HG03280 (cell line): ENCODE data around the gene CADPS.
A peak's percentile ranks its signal among the peaks of the same experiment; 100 is the strongest.

ENCODE experiments used
- ATAC-seq: cut with Tn5 transposase; IDR thresholded peaks from one replicate; pipeline ENCODE4 v1.9.1; 2021; ENCODE audit warnings: mild to moderate bottlenecking, moderate library complexity; ENCODE audit not compliant: unreplicated experiment

The CADPS gene

DNA sequence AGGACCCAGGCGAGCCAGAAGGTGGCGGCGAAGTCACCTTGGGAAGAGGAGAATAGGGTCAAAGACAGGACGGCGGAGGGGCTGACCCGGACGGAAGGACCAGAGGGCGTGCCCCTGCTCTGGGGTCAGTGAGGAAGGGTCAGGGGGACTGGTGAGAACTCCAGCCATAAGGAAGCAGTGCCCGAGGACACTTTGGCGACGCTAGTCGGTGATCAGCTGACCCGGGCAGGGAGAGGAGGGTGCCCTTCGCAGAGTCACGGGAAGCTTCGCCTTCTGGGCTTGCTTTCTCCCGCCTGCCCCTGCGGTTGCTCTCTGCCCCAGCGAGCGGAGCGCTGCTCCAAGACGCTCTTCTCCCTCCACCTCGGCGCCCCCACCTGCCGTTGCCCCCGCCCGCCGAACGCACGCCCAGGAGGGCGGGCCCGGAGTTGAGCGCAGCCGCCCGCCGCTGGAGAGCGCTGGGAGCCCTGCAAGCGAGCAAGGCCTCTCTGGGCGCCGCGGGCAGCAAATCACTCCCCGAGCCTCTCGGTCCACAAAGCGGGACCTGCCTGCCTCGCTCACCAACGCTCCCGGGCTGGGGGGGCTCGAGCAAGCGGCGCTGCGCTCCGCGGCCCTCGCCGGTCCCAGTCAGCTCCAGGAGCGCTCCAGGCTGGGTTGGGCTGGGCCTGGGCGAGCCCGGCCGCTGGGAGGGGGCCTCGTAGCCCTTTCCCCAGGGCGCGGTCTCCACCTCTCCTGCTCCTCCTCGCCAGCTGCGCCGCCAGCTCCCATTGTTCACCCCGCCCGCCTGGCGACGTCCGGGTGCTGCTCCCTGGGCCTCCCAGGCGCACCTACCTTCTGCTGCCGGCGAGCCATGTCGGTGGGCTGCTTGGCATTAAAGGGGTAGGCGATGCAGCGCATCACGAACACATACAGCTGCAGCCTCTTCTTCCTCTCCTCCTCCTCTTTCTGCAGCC lies 1.2 kb downstream of the CADPS start:
- no peak for ATAC-seq

DNA sequence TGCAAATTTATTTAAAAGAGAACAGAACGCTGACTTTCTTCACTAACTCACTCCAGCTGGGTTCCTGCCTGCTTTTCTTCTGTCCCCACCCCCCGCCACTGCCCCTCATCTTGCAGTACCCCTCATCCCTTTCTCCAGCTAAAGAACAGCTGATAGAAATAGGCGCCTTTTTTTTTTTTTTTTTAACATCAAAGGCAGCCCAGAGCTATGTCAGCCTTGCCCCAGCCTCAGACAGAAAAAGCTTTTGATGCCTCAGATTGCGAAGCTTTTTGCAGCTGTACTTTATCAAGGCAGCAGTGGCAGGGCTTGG lies 1.8 kb downstream of the CADPS start:
- no peak for ATAC-seq

DNA sequence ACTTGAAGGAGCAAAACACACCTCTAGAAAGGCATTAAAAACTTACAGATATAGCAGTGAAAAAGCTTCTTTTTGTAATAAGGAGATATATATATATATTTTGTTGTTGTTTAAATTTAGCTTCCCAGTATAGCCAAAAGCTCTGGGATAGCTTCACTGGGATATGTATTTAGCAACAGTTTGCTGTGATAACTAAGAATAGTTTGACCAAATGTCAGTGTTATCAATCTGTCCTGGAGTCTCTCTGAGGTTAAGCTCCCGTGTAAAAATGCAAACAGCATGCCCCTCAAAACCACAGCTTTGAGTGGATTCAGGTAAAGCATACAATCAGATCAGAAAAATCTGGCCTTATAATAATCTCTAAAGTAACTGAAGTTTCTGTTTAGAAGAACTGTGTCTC lies 2.9 kb downstream of the CADPS start:
- no peak for ATAC-seq

DNA sequence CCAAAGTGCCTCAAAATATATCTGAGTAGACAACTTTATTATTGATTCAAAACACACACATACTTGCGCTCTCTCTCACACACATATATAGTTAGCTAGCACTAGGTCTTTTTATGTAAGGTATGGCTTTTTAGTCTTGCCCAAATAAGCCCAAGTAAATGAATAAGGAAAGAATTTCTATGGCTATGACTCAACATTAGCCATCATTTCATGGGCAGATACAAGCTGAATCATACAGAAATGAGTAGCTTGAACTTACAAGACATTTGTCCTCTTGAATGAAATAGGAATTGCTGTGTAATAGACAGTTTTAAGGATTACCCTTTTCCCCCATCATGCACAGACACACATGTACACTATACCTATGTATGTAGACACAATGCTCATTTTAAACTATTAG lies 4.9 kb downstream of the CADPS start:
- no peak for ATAC-seq

DNA sequence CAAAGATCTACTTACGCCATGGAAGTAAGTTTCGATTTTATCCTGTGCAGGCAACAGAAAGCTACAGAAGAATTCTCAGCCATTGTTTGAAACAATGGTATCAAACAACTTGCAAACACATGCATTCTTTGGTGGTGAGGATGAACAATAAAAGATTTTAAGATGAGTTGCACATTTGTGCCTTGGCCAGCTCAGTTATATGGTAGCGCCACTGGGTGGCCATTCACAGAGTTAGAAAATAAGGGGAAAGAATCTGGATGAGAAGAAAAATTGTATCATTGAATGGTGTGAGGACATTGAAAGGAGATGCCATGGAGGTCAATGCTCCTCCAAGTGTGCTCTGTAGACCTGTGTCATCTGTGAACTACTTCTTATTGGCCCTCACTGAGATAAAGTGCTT lies 11.6 kb downstream of the CADPS start:
- ATAC-seq, result no peak

DNA sequence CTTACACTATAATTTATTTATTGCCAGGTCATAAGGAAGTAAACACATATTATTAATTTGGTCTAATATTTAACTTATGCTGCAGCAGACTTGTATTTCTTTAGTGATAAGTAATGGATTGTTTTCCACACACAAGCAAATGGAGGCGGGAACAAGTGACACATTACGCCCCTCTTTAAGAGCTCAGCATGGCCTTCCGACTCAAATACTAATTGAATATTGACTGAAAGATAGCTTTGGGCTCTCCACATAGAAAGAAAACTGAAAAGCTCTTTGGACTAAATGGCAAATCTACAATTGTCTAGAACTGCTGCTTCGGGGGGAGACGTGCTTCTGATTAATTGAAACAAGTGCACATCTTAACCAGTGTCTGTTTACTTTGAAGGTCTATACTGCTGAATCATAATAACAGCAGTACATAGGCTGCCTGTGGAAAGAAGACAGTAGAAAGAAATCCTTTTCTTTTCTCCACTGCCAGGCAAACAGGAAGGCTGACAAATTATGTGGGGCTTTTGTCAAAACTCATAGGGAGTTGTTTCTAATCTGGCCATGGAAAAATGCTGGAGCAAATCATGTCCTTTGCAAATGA lies 15.9 kb downstream of the CADPS start:
- no peak for ATAC-seq

DNA sequence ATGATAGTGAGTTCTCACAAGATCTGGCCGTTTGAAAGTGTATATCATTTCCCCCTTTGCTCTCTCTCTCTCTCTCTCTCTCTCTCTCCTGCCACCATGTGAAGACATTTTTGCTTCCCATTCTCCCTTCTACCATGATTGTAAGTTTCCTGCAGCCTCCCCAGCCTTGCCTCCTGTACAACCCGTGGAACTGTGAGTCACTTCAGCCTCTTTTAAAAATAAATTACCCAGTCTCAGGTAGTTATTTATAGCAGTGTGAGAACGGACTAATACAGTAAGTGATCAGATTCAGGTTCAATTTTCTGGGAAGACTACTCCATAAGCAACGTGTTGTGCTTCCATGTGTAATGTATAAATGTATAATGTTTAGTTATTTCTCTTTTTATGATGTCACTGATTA lies 29.2 kb downstream of the CADPS start:
- no peak for ATAC-seq

DNA sequence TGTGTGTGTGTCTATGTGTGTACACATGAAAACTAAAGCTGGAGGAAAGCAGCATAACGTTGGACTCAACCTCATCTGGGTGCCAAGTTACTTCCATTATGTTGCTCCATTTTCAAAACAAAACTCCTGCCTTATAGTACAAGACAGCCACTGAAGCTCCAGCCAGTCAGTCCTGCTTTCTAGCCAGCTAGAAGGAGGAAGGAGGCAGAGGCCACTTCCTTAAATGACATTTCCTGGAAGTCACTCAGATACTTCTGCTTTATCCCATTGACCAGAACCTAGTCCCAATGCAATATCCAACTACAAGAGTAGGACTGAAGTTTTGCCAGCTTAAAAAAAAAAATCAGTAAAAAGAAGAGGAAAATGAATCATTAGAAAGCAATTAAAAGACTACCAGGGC lies 31.7 kb downstream of the CADPS start:
- no peak for ATAC-seq

DNA sequence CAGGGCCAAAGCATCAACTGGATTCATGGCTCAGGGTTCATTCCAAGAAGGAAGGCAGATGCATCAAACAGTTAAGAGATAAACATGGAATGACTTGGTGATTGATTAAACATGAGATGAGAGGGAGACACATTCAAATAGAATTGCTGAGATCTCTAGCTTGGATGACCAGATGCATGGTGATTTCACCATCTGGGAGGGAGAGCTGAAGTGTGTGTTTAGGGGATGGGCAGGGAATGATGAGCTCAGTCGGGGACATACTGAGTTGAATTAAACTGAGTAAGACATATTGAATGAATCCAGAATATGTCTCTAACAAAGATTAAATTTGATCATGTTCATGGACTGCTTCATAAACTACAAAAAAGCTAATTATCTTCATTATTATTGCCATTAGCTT lies 35.5 kb downstream of the CADPS start:
- no peak for ATAC-seq

DNA sequence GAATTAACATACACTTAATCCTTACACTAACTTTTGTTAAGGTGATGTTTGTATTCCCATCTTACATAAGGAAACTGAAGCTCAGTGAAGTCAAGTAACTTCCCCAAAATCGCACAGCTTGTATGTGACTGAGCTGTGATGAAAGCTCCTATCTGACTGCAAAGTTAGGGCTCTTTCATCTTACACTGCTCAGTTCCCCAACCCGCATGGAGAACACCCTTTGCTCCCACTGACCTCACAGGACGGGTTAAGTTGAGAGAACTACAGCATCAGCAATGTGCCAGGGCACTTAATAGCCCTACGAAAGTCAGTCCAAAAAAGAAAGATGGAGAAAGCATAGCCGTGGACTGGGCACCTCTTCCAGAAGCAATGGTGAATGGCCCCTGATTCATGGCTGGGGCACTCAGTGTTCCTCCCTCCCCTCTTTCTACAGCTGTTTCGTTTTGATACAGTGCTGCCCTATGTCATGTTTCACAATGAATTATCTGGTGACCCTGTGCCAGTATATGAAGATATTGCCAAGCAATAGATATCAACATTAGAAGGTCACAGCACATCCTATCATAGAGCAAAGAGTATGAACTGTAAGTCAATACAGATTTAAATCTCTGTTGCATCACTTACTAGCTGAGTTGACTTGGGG lies 38.0 kb downstream of the CADPS start:
- ATAC-seq, result no peak

DNA sequence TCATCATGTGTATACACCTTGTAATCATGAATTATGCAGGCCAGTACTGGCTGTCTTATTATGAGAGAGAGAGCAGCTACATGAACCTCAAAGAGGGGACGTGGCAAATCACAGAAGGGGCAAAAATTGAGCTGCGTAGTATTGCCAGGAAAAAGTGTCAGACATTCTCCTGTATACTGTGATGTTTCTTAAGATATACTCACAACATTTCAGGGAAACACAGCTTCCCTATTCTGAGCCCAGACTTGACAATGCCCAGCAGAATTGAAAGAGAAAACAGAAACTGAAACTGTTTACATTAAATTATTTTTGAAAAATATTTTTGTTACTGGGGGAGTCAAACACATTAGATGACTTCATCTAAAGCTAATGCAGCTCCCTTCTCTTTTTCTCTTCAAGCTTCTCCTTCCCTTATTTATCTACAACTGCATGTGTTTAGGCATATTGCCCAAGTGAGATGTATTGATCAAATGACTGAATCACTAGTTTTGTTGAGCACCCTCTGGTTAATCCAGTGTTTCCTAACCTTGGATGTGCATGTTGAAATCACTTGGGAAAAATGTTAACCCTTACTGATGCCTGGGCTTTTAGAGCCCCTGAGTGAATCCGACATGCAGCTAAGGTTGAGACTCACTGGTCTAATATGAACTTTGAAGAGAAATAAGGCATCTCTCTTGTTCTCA lies 39.5 kb downstream of the CADPS start:
- ATAC-seq, result peak; percentile 64

DNA sequence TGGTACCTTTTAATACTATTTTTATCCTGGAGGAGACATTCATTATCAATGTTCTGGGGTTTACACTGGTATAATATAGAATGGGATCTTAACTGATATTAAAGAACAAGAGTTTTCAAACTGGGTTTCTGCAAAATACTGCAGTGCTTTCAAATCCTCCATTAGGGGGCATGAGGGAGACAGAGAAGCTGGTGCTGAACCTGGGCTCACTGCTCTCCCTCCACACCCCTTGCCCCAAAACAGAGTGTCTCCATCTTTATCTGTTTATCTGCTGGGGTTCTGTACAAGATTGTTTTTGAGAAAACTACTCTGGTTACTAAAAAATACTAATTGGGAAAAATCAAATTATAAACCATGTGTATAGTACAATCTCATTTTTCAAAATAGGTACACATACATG lies 41.7 kb downstream of the CADPS start:
- no peak for ATAC-seq

DNA sequence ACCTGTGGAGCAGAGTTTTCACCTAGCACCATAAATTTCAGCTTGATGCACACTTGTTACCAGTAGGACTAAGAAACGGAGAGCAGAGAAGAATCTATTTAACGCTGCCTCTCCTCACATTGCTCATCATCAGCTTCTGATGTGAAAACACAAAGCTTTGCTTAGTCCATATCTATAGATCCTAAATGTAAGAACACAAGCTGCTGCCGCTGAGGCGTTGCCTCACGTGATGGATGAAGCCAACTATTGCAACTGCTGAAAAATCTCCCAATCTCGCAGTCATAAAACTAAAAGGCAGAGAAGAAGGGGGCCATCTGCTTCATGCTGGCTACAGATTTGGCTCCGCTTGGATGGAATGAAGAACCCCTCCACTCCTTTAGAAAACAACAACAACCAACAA lies 42.7 kb downstream of the CADPS start:
- ATAC-seq, result no peak

DNA sequence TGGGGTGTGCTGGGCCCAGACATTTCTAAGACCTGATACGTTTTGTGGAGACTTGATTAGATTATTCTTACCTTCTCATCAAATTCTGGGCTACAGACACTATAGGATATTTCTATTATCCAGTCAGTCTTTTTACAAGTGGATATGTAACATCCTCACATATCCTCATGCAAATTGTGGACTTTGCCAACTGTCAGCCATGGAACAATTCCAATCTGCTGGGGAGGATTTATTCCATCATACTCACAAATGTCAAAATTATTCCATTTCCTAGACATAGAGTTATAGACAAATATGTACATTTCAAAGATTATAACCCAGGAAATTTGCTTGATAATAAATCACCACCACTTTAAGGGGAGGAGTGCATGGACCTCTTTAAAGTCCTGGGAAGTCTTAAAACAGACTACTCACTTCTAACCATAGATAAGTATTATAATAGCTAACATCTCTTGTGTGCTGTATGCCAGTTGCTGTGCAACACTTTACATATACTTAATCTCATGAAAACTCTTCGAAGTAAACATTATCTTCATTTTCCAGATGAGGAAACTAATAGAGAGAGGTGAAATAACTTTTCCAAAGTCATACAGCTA lies 44.4 kb downstream of the CADPS start:
- ATAC-seq, result no peak

DNA sequence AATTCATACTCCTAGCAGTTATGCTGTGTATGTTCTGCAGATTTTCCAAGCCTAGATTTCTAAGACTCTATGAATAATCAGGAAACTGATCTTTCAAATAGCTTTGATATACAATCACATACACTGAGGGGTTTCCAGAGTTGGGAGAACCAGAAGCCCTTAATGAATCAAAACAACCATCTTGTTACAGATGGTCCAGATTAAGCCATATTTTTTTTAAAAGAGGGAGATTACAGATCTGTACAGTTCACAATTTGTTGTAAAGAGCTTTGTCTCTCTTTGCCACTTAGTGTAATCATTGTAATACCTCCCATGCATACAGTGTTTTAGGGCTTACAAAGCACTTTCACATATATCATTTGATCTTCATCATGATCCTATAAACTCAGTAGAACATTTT lies 47.7 kb downstream of the CADPS start:
- no peak for ATAC-seq

DNA sequence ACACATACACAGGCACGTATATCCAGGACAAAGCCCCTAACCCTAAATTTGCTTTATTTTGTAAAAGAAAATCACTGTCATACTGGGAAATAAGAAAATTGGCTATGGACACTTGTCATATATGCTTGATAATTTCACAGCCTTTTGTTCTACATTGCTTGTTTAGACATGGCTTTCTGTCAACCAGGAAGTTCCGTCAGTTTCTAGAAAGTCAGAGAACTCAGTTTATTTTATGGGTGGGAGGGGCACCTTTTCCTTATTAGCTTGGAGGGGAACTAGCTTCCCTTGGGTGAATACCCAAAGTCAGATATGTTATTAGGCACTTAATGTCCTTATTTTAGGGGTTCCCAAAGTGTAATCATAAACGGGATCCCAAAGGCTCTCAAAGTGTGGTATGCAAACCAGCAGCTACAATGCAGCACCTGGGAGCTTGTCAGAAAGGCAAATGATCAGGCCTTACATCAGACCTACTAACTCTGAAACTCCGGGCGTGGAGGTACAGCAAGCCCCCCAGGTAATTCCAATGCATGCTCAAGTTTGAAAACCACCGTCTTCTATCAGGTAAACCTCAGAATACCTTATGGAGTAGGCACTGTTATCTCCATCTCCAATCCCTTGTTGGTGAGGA lies 50.1 kb downstream of the CADPS start:
- ATAC-seq, result no peak

DNA sequence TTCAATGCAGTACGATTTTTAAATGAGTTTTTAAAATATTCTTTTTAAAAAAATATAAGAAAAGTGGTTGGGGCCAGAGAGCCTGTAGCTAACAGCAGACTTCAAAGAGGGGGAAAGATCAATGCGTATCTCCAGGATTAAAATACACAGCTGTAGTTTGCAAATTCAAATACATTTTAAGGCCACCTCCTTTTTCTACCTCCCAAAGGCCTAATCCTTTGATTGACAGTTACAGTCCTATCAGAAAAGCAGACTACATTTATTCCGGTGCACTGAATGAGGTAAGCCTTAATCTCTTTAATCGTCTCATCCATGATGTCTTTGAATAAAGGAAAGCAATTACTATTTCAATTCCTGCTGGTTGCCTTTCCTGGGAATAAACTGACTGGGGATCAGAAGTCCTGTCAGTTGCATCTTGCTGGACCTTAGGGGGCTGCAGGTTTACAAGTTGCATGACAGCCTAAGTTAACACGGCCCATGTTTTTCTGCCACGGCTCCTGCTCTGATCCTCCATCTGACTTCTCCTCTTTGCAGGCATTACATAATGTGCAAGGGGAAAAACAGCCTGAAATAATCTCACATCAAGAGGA lies 51.7 kb downstream of the CADPS start:
- ATAC-seq, result no peak

DNA sequence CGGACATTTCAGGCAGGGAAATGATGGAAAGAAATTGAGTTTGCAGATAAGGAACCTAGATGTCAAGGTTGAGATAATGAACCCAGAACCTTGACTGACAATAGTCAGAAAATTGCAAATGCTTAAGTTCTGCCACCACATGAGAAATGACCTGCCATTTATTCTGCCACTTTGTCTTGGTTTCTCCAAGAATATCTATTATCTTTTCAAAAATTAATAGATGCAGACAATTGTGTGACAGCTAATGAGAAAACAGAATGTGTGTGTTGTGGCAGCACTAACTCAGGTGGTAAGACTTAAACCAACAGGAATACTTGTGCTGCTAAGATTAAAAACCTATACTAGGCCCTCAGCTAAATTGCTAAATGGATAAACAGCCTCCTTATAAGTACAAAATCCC lies 52.3 kb downstream of the CADPS start:
- ATAC-seq, result no peak

DNA sequence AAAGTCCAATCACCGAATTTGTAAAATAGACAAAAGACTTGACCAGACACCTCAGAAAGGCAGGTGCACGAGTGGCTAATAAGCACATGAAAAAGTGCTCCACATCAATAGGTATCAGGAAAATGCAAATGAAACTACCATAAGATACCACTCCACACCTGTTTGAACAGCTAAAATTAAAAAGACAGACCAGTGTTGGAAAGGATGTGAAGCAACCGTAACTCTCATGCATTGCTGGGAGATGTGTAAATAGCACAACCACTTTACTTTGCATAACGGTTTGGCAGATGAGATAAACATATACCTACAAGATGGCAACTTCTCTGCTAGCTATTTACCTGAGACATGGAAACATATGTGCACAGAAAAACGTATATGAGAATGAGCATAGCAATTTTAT lies 56.9 kb downstream of the CADPS start:
- peak; percentile 86 for ATAC-seq

DNA sequence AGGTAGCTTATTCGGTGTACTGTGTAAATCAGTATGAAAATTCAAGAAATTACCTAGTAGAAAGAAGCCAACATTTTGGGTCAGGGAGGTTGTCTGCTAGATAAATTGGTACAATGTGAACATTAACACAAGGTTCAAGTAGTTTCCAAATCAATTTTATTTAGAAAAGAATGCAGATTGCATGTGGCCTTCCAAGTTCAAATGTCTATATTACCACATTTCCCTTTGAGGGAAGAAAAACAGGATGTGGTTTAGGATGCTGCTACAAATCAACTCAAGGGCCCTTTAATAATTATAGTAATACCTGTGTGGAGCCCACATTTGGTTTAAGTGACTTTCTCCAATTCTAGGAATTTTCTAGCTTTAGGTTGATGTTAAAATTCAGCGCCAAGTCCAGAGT lies 57.5 kb downstream of the CADPS start:
- no peak for ATAC-seq
